Measurements from ENCODE around the gene NKX6-1. TPM values are rescaled to one million over a fixed set of nuclear protein-coding genes. Genes with fewer than 3 reads are reported as not detected.

The NKX6-1 gene
- total and polyA plus RNA-seq, 3 donors from 2014 or later: 0.87 to 1.9 (median 1.3) TPM

DNA sequence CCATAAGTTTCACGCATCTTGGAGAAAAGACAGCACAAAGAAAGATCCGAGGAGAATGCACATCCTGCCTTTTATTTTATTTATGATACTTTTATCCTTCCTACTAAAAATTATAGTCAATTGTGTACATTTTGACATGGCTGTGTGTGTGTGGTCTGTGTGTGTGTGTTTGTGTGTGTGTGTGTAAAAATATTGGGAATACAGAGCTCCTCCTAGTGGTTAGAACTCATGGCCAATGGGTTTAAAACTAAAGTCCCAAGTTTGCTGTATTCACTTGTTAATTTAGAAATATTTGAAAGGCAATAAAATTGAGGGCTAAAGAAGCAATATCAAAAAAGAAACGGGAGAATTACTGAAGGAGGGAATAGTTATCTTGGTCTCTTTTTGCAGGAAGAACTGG lies 47.5 kb downstream of the NKX6-1 start:
- Histone ChIP-seq H3K4me1 (no peaks in the 10 kb centered on the region), H3K27ac (no peak overlapping the region), H3K27me3 (no peaks in the 10 kb centered on the region), H3K4me3 (no peak overlapping the region), H3K36me3 (ENCODE audit: low read depth, missing control alignments) (no peaks in the 10 kb centered on the region), H3K9me3 (no peaks in the 10 kb centered on the region)
- WGBS, 2 donors: 35 to 36% methylated on average over 3 of the region's 3 CpGs
- no peak for TF ChIP-seq POLR2A (IDR thresholded peaks at IDR 0.05)
- TF ChIP-seq, protein P1, sequence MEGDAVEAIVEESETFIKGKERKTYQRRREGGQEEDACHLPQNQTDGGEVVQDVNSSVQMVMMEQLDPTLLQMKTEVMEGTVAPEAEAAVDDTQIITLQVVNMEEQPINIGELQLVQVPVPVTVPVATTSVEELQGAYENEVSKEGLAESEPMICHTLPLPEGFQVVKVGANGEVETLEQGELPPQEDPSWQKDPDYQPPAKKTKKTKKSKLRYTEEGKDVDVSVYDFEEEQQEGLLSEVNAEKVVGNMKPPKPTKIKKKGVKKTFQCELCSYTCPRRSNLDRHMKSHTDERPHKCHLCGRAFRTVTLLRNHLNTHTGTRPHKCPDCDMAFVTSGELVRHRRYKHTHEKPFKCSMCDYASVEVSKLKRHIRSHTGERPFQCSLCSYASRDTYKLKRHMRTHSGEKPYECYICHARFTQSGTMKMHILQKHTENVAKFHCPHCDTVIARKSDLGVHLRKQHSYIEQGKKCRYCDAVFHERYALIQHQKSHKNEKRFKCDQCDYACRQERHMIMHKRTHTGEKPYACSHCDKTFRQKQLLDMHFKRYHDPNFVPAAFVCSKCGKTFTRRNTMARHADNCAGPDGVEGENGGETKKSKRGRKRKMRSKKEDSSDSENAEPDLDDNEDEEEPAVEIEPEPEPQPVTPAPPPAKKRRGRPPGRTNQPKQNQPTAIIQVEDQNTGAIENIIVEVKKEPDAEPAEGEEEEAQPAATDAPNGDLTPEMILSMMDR (IDR thresholded peaks at IDR 0.05): no peak
- intact Hi-C loops (cut with DNase I; ENCODE audit: low total_unique reads): no loop called here
- DNase-seq: no peak

DNA sequence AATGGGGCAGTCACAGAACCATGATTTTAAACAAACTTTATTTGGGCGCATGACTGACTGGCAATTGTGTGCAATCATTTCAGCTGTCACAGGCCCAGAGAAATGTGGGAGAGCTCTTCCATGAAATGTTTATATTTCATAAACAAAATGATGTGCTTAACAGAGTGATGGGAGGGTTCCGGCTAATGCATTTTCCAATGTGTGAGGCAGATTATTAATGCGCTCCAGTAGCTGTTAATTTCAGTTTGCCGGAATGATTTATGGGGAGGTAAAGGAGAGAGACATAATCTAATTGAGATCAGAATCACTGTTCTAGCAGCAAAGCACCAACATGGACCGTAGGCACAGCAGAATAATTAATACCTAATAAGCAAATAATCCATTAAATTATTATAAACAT lies 55.6 kb downstream of the NKX6-1 start:
- H3K27ac ChIP-seq: no peak overlapping the region
- no peaks in the 10 kb centered on the region for H3K4me1 ChIP-seq
- intact Hi-C loops (cut with DNase I; ENCODE audit: low total_unique reads): no loop called here
- TF ChIP-seq, protein P1 (IDR thresholded peaks at IDR 0.05): no peak
- TF ChIP-seq POLR2A (IDR thresholded peaks at IDR 0.05): no peak
- H3K36me3 ChIP-seq (ENCODE audit: low read depth, missing control alignments): no peaks in the 10 kb centered on the region
- H3K27me3 ChIP-seq: no peaks in the 10 kb centered on the region
- no peak for DNase-seq
- no peak overlapping the region for H3K4me3 ChIP-seq
- no peaks in the 10 kb centered on the region for H3K9me3 ChIP-seq
- 78 to 86% methylated on average over 5 of the region's 5 CpGs for WGBS, 2 donors

DNA sequence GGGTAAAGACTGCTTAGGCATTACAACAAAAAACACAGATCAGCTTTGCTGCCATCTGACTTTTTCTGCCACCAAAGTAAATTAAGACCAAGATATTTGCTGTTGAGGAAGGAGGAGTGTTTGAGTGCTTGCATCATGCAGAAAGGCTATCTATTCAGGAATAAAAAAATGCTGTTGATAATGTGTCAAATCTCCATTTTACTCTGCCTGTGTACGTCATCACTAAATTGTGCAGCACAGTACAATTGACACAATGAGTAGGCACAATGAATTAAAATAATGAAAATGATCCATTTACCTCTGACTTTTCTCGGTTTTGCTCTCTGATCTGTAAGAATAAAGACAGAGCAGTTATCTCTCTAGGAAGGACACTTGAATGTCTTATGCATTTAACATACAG lies 56.3 kb downstream of the NKX6-1 start:
- Histone ChIP-seq H3K27ac (no peak overlapping the region), H3K9me3 (no peaks in the 10 kb centered on the region), H3K27me3 (no peaks in the 10 kb centered on the region), H3K4me1 (no peaks in the 10 kb centered on the region), H3K36me3 (ENCODE audit: low read depth, missing control alignments) (no peaks in the 10 kb centered on the region), H3K4me3 (no peak overlapping the region)
- WGBS, 2 donors: 71 to 89% methylated on average over 2 of the region's 2 CpGs
- intact Hi-C loops (cut with DNase I; ENCODE audit: low total_unique reads): no loop called here
- DNase-seq: no peak
- no peak for TF ChIP-seq POLR2A (IDR thresholded peaks at IDR 0.05)
- TF ChIP-seq, protein P1 (IDR thresholded peaks at IDR 0.05): no peak

Small RNA genes within 50 kb of the gene (small RNA-seq; reads per million reads assigned to genes)
- 0 reads per million in 2 donors for gene RPL3P13

Other genes starting within 250 kb of the NKX6-1 start
- 10 to 100 TPM; 15.2 to 20.3 TPM for gene CDS1, start 83.8 kb upstream of the NKX6-1 start, total RNA-seq
- gene CDS1, start 83.8 kb upstream of the NKX6-1 start, polyA plus RNA-seq (ENCODE audit: insufficient read depth, low read depth, low replicate concordance): 13.5 TPM